H9 (cell line): ENCODE measurements around the gene TBC1D22A. TPM values are rescaled to one million over a fixed set of nuclear protein-coding genes. Genes with fewer than 3 reads are reported as not detected.

Experiments
- DNase-seq: peaks from one replicate; pipeline ENCODE4 v3.0.0-alpha.2; 2017
- H2AFZ ChIP-seq: one replicate; pipeline ENCODE4 v1.6.1; 2013; ENCODE audit warnings: mild to moderate bottlenecking, low read length, control low read depth, moderate library complexity
- H2AK5ac ChIP-seq: 2 replicates; pipeline ENCODE4 v1.6.1; 2013; ENCODE audit warnings: low read length, control low read depth, mixed read lengths; ENCODE audit not compliant: insufficient read length
- H2BK120ac ChIP-seq: one replicate; pipeline ENCODE4 v1.6.1; 2013; ENCODE audit warnings: low read depth, mild to moderate bottlenecking, low read length, control low read depth, inconsistent platforms; ENCODE audit not compliant: poor library complexity, severe bottlenecking
- H2BK12ac ChIP-seq: 2 replicates; pipeline ENCODE4 v1.6.1; 2013; ENCODE audit warnings: low read length, control low read depth, mixed read lengths, low read depth; ENCODE audit not compliant: insufficient read length
- H2BK15ac ChIP-seq: 2 replicates; pipeline ENCODE4 v1.6.1; 2013; ENCODE audit warnings: low read depth, low read length, control low read depth
- H2BK20ac ChIP-seq: one replicate; pipeline ENCODE4 v1.6.1; 2013; ENCODE audit warnings: low read depth, mild to moderate bottlenecking, low read length, control low read depth, inconsistent platforms; ENCODE audit not compliant: poor library complexity, severe bottlenecking
- H2BK5ac ChIP-seq: 2 replicates; pipeline ENCODE4 v1.6.1; 2013; ENCODE audit warnings: low read length, control low read depth, mixed read lengths; ENCODE audit not compliant: insufficient read length
- H3K14ac ChIP-seq: 2 replicates; pipeline ENCODE4 v1.6.1; 2013; ENCODE audit warnings: low read length, control low read depth; ENCODE audit not compliant: insufficient read depth
- H3K18ac ChIP-seq: 2 replicates; pipeline ENCODE4 v1.6.1; 2013; ENCODE audit warnings: low read depth, mild to moderate bottlenecking, mixed read lengths, low read length, control low read depth; ENCODE audit not compliant: insufficient read length
- H3K23ac ChIP-seq: 2 replicates; pipeline ENCODE4 v1.6.1; 2013; ENCODE audit warnings: low read length, control low read depth, mixed read lengths, low read depth; ENCODE audit not compliant: insufficient read length
- H3K23me2 ChIP-seq: 2 replicates; pipeline ENCODE4 v1.6.1; 2013; ENCODE audit warnings: low read depth, mild to moderate bottlenecking, mixed read lengths, low read length, control low read depth; ENCODE audit not compliant: insufficient read length, poor library complexity, severe bottlenecking
- H3K27ac ChIP-seq: 2 replicates; pipeline ENCODE4 v1.5.1; 2013; ENCODE audit warnings: low read length, control low read depth, mixed read lengths, low read depth; ENCODE audit not compliant: insufficient read length
- H3K27me3 ChIP-seq: 2 replicates; pipeline ENCODE4 v1.6.1; 2013; ENCODE audit warnings: low read length, control low read depth, inconsistent platforms; ENCODE audit not compliant: insufficient read depth
- H3K4ac ChIP-seq: 2 replicates; pipeline ENCODE4 v1.6.1; 2013; ENCODE audit warnings: low read depth, mild to moderate bottlenecking, control low read depth, inconsistent platforms, low read length, moderate library complexity
- H3K4me1 ChIP-seq: 2 replicates; pipeline ENCODE4 v1.6.1; 2013; ENCODE audit warnings: low read length, control low read depth, inconsistent platforms; ENCODE audit not compliant: insufficient read depth
- H3K4me2 ChIP-seq: 2 replicates; pipeline ENCODE4 v1.6.1; 2013; ENCODE audit warnings: low read length, control low read depth, mixed read lengths; ENCODE audit not compliant: insufficient read length, insufficient read depth
- H3K56ac ChIP-seq: 2 replicates; pipeline ENCODE4 v1.6.1; 2013; ENCODE audit warnings: low read depth, mild to moderate bottlenecking, mixed read lengths, low read length, control low read depth; ENCODE audit not compliant: insufficient read length
- H3K79me1 ChIP-seq: 2 replicates; pipeline ENCODE4 v1.6.1; 2013; ENCODE audit warnings: low read depth, mild to moderate bottlenecking, moderate library complexity, low read length, control low read depth, inconsistent platforms; ENCODE audit not compliant: insufficient read depth, poor library complexity, severe bottlenecking
- H3K79me2 ChIP-seq: 2 replicates; pipeline ENCODE4 v1.6.1; 2013; ENCODE audit warnings: low read length, control low read depth, inconsistent platforms; ENCODE audit not compliant: insufficient read depth
- H3K9ac ChIP-seq: 2 replicates; pipeline ENCODE4 v1.6.1; 2013; ENCODE audit warnings: low read length, control low read depth, mixed read lengths; ENCODE audit not compliant: insufficient read length; ENCODE audit errors: extremely low read depth
- H3K9me3 ChIP-seq: one replicate; pipeline ENCODE4 v1.6.1; 2013; ENCODE audit warnings: low read depth, low read length, inconsistent platforms; ENCODE audit not compliant: control insufficient read depth
- H3T11ph ChIP-seq: one replicate; pipeline ENCODE4 v1.6.1; 2013; ENCODE audit warnings: mild to moderate bottlenecking, low read length, control low read depth, inconsistent platforms
- H4K20me1 ChIP-seq: one replicate; pipeline ENCODE4 v1.6.1; 2013; ENCODE audit not compliant: control insufficient read depth, insufficient read length, insufficient read depth
- H4K5ac ChIP-seq: 2 replicates; pipeline ENCODE4 v1.6.1; 2013; ENCODE audit warnings: low read depth, mild to moderate bottlenecking, mixed read lengths, low read length, control low read depth; ENCODE audit not compliant: insufficient read length
- H4K8ac ChIP-seq: replicated peaks from 2 replicates; pipeline ENCODE4 v1.6.1; 2013; ENCODE audit warnings: low read length, control low read depth, mixed read lengths, low read depth; ENCODE audit not compliant: insufficient read length
- H4K91ac ChIP-seq: 2 replicates; pipeline ENCODE4 v1.6.1; 2013; ENCODE audit warnings: low read depth, mild to moderate bottlenecking, moderate library complexity, mixed read lengths, low read length, control low read depth; ENCODE audit not compliant: insufficient read length
- H3K27ac Mint-ChIP-seq, 3 experiments: 2 replicates in 2 of 3; 3 replicates in 1 of 3; pipeline ENCODE4 v1.8.0; 2020 to 2021; ENCODE audit warnings: mixed read lengths in 3 of 3, mild to moderate bottlenecking in 1 of 3, moderate library complexity in 1 of 3
- H3K27me3 Mint-ChIP-seq: 2 replicates; pipeline ENCODE4 v1.8.0; 2021; ENCODE audit warnings: low read depth, mild to moderate bottlenecking, moderate library complexity, mixed read lengths
- H3K36me3 Mint-ChIP-seq, 3 experiments: 2 replicates in 2 of 3; 3 replicates in 1 of 3; pipeline ENCODE4 v1.8.0; 2020 to 2021; ENCODE audit warnings: low read depth in 3 of 3, mixed read lengths in 3 of 3; ENCODE audit not compliant: insufficient read depth in 1 of 3
- H3K4me1 Mint-ChIP-seq, 2 experiments: 2 replicates each; pipeline ENCODE4 v1.8.0; 2020; ENCODE audit warnings: mixed read lengths in 2 of 2
- H3K4me3 Mint-ChIP-seq, 2 experiments: 2 replicates in 1 of 2; 3 replicates in 1 of 2; pipeline ENCODE4 v1.8.0; 2020 to 2021; ENCODE audit warnings: mild to moderate bottlenecking in 2 of 2, mixed read lengths in 2 of 2, moderate library complexity in 1 of 2
- H3K9me3 Mint-ChIP-seq, 2 experiments: 2 replicates in 1 of 2; 3 replicates in 1 of 2; pipeline ENCODE4 v1.8.0; 2020; ENCODE audit warnings: mild to moderate bottlenecking in 2 of 2, mixed read lengths in 2 of 2, moderate library complexity in 1 of 2
- CTCF ChIP-seq: fragments of 200-600 bp; sonication (generic); conservative IDR thresholded peaks from 3 replicates; pipeline ENCODE4 v1.8.0; 2021; ENCODE audit warnings: antibody characterized with exemption, mild to moderate bottlenecking
- WGBS: extraction: QIAGEN DNeasy Blood & Tissue Kit; methylation state at CpG from one replicate; pipeline ENCODE4 v1.1.7; 2013; ENCODE audit warnings: missing lambda C conversion rate, low lambda C conversion rate, mixed read lengths; ENCODE audit not compliant: insufficient read length; ENCODE audit errors: extremely low coverage; 5-methylcytosine and 5-hydroxymethylcytosine counted together
- total RNA-seq: library from RNA; stranded (reverse); gene quantifications from 2 replicates; pipeline ENCODE4 v1.2.1, GENCODE V29; 2021

Gene TBC1D22A
- total RNA-seq, 1 experiment from 2014 or later, result 20.8 TPM

DNA sequence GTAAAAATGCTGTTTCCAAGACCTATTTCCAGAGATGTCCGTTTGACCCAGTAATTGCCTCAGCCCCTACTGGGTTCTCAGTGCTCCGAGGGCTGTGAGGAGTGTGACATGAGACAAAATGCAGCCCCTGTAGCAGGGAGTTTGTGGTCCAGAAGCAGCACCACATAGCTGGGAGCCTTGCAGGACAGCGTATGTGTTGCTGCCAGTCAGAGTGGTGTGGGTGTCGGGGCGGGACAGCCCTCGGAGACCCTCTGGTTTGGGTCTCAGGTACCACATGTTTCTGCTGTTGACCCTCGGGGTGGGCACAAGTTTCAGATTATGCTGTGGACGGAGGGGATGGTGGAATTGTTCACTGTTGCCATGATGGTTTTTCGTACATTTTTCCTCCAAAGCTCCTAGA is 17.2 kb downstream of the TBC1D22A start:
- Histone ChIP-seq H3K18ac (no peak overlapping the region), H2BK5ac (no peak overlapping the region), H3K56ac (no peak overlapping the region), H3K23ac (no peak overlapping the region), H4K91ac (no peak overlapping the region), H3K23me2 (no peaks in the 10 kb centered on the region), H3K79me1 (peaks cover 6% of the 10 kb centered on the region), H3K27ac (no peak overlapping the region), H3K9me3 (no peaks in the 10 kb centered on the region), H4K8ac (no peak overlapping the region), H2BK12ac (no peak overlapping the region), H3K79me2 (peaks cover 13% of the 10 kb centered on the region; the same call in 1 of the 2 replicates), H3K27me3 (no peaks in the 10 kb centered on the region), H2BK120ac (no peak overlapping the region), H3T11ph (no peak overlapping the region), H2AFZ (no peak overlapping the region), H4K5ac (no peak overlapping the region), H2AK5ac (no peak overlapping the region), H4K20me1 (no peaks in the 10 kb centered on the region), H3K4me1 (no peaks in the 10 kb centered on the region; the same call in 1 of the 2 replicates), H3K9ac (no peak overlapping the region), H3K4ac (no peak overlapping the region), H3K14ac (no peak overlapping the region), H2BK15ac (no peak overlapping the region), H2BK20ac (no peak overlapping the region), H3K4me2 (no peak overlapping the region)
- peaks cover 20 to 29% of the 10 kb centered on the region in 2 experiments for H3K4me1 Mint-ChIP-seq
- peak overlapping the region in 1 of 3 experiments; percentile 60; a peak in 1 of 7 replicates for H3K27ac Mint-ChIP-seq
- H3K4me3 Mint-ChIP-seq, result no peak overlapping the region
- DNase-seq, result no peak
- no peaks in the 10 kb centered on the region for H3K9me3 Mint-ChIP-seq
- WGBS, result no CpG with 5 or more reads among the region's 9 CpGs
- no peaks in the 10 kb centered on the region for H3K27me3 Mint-ChIP-seq
- H3K36me3 Mint-ChIP-seq, result no peaks in the 10 kb centered on the region; a peak in 2 of 7 replicates
- TF ChIP-seq CTCF, result no peak
